Activated T-helper 1 cell treated with anti-CD3 and anti-CD28 coated beads, Interleukin-2, amount 50 U/mL, for 16 hours (primary cell): ENCODE measurements around the gene SLC32A1.

Experiments
- DNase-seq, 2 donors: peaks; one replicate each; pipeline ENCODE4 v3.0.0-alpha.2; 2020; ENCODE audit warnings: low read depth in 1 of 2, low spot score in 1 of 2

SLC32A1 gene

DNA sequence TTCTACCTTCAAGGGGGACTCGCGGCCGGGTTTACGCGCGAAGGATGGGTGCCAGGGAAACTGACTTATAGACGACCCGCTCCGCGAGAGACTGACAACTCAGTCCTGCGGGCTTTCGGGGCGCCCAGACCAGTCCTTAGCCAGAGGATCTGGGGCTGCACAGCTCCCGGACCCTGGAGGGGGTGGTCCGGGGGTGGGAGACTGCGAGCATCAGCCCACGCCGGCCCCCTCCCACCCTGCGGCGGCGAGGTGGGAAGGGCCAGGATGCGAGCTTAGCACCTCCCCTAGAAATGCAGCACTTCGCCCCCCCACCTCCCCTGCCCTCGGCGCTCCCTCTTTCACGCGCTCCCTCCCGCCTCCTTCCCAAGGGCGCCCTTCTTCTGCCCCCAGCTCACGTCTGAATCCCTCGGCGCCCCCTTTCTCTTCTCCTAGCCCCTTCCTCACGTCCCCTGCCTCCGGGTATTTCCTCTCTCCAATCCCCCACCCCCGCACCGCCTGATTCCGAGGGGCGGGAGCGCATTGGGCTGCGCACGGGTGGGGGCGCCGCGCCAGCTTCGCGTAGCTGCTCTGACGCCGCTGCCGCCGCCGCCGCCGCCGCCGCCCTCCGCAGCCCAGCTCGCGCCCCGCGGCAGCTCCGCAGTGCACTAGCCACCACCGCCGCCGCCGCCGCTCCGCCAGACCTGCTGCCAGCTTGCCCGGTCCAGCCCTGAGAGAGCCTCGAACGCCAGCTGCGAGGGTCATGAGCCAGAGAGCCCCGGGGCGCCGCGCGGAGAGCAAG lies at the start of gene SLC32A1:
Gene SLC32A1, plus strand, starts transcription at position 639 of the 778 bp plus-strand sequence. CDS start 239 bp downstream, outside the sequence.
- DNase-seq, result no peak

DNA sequence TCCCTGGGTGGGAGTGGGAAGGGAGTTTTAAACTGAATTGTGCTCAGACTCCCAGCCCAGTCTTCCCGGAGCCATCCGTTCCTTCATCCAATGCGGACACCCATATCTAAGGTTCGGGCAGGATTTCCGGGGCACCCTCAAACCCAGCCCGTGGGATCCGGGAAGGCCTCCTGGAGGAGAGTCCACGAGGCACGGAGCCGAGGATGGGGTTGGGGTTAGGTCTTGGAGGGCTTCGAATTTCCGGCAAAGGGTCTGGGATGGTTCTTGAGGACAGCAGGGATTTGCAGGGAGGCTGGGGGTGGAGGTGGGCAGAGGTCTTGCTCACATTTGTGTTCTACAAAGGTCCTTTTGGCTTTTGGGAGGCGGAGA lies 49.5 kb upstream of the SLC32A1 start:
- no peak for DNase-seq

- DNase-seq, result no peak
Observed at GRCh38 chr20:38676576-38676975, 47.7 kb upstream of the SLC32A1 start.

- DNase-seq, result no peak
Observed at GRCh38 chr20:38680500-38681306, 43.6 kb upstream of the SLC32A1 start.

- no peak for DNase-seq
Observed at GRCh38 chr20:38685271-38685670, 39.0 kb upstream of the SLC32A1 start.

DNA sequence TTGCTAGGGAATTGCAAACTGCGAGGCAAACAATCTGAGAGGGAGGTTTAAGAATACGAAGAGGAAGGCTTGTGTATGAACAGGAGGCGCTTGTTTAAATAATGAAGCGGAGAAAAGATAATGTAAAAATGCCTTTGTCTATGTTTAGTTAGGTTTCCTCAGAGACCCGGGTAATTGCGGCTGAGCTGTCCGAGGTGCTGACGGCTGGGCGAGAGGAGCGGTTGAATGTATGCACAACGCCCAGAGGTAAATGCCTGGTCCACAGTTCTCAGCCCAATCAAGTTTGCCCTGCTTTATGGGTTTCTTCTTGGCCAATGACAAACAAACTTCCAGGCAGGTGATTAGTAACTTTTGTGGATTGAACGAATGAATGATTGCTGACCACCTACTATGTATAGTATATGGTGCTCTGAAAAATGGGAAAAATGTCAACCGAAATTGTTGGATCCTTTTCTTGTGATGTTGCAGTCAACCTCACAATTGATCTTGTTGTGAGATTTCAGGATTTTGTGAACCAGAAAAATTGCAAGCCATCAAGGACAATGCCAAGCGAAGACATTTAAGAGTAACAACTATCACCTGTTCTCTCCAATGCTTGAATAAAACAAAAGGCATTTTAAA lies 38.3 kb upstream of the SLC32A1 start:
- no peak for DNase-seq

DNA sequence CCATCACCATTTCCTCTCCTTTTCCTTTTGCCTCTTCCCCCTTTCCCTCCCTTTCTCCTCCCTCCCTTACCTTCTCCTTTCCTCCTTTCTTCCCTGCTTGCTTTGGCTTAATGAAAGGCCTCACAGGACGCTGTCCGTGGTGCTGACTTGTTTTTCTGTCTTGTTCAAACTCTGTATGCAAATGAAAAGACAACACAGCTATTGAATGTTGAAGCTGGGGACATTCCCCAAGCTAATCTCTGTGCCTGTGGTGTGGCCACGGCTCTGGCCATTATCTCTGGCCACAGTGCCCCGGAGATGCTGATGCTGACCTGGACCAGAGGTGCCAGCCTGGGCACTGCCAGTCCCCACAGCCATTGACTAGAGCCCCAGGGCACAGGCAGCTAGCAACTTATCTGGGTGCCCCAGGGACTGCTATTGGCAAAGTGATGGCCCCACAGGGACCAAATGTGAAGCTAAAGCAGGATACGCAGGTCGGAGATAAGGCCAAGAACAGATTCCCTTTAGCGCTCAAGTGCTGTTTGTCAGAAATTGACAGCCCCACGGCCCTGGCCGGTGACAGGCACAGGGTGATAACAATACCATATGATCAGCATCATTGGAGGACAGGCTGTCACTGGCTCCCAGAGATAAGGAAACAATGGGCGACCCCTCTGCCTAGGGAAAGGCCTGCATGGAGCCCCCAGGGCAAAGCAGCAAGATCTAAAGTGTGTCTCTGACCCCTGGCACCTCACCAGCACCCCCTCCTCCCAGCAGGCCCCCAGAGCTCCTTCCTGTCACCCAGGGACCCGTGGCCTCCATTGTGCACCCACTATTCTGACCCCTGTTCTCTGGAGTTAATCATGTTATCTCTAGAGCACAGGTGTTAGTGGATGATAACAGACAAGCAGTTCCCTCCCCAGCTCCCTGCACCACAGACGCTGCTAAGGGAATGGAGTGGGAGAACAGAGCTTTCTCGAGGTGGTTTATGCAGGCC lies 31.6 kb upstream of the SLC32A1 start:
- DNase-seq, result no peak

- DNase-seq, result no peak
Observed at GRCh38 chr20:38697306-38697705, 27.0 kb upstream of the SLC32A1 start.

DNA sequence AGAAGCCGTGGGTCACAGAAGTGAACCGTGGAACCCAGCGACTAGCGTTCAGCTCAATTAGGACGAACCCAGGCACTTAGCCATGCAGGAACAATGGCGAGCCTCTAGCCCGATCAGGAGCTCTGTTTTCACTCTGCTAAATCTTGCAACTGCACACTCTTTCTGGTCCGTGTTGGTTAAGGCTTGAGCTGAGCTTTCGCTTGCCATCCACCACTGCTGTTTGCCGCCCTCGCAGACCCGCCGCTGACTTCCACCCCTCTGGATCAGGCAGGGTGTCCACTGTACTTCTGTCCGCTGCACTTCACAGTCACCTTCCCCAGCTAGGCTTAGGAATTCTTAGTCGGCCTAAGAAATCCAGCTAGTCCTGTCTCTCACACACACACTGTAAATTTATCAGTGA lies 25.7 kb upstream of the SLC32A1 start:
- DNase-seq, result no peak

- no peak for DNase-seq
Observed at GRCh38 chr20:38700141-38700540, 24.1 kb upstream of the SLC32A1 start.

DNA sequence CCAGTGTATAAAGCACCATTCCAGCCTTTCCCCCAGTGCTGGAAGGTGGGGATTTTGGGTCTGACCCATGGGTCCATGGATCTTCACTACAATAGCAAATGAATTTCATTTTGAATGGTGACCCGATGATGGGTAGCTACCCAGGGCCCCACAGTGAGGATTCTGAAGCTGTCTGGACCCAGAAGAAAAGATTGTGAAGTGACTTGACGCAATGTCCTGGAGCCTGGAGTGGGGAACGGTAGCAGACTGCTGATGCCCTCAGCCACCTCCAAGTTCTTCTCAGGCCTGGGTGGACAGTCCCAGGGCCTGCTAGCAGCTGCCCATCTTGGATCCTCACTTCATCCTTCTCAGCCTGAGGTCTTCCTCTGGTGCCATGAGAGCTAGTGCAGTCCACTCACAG lies 23.4 kb upstream of the SLC32A1 start:
- DNase-seq, result no peak

DNA sequence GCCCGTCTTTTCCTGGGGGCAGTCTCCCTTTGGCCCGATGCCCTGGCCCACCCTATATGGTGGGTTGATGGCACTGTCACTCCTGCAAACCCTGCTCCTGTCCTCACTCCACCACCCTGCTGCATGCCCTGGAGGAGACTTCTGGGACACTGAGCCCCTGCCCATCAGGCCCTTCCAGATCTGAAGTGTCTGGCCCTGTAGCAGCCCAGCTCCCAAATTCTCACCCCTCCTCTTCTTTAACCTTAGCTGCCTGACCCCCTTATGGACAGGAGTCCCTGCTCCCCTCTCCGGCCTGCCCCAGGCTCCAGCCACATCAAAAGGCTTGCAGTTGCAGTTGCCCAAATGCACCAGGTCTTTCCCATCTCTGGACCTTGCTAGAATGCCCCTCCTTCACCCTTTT lies 20.8 kb upstream of the SLC32A1 start:
- no peak for DNase-seq

GRCh38 chr20:38704136-38704535 lies 20.1 kb upstream of the SLC32A1 start:
- no peak for DNase-seq

DNA sequence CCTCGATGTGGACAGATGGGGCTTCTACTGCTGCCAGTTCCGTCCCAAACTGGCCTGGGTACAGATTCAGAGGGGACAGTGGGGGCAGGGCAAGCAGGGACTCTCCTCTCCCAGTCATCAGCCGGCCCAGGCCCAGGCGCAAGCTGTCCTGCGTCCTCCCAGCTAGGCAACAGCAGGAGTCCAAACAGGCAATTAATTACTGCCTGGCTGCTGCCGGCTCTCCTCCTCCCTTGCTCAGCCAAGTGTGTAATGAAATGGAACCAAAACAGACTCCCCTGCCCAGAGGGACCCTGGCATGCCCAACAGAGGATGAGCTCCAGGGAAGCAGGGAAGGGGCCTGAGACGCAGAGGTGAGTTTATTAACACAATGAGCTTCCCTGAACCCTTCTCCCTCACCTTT lies 17.8 kb upstream of the SLC32A1 start:
- DNase-seq, result no peak

- DNase-seq, result no peak
Observed at GRCh38 chr20:38714308-38714707, 10.0 kb upstream of the SLC32A1 start.

DNA sequence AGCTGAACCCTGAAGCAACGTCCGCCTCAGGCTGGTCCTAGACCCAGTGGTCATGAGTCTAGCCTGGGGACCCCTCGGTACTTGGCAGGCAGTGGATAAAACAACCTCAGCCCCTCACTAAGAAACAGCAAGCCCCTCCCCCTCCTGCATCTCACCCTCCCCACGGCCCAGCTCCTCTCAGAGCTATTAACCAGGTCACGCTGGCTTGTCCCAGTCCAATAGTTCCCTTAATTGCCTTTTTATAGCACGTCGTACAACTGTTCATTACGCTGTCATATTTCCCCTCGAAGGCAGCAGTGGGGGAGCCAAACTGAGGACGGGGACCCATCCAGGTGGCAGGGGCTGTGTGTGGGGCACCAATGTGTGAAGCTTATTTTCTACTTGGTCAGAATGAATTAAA lies 8.6 kb upstream of the SLC32A1 start:
- DNase-seq, result no peak

DNA sequence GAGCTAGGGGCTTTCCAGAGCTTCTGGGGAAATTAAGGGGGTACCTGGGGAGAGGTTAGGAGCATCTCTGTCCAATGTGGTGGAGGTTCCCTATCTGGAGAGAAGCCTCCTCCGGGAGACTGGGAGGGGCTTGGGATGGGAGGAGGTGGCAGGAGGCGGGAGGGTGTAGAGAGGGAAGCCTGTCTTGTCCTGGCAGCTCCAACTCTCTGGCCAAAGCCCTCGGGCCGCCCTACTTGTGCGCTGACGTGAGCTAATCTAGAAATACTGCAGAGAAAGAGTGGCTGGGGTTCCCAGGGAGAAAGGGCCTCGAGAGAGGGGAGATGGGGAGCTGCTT lies 1.6 kb upstream of the SLC32A1 start:
- no peak for DNase-seq

DNA sequence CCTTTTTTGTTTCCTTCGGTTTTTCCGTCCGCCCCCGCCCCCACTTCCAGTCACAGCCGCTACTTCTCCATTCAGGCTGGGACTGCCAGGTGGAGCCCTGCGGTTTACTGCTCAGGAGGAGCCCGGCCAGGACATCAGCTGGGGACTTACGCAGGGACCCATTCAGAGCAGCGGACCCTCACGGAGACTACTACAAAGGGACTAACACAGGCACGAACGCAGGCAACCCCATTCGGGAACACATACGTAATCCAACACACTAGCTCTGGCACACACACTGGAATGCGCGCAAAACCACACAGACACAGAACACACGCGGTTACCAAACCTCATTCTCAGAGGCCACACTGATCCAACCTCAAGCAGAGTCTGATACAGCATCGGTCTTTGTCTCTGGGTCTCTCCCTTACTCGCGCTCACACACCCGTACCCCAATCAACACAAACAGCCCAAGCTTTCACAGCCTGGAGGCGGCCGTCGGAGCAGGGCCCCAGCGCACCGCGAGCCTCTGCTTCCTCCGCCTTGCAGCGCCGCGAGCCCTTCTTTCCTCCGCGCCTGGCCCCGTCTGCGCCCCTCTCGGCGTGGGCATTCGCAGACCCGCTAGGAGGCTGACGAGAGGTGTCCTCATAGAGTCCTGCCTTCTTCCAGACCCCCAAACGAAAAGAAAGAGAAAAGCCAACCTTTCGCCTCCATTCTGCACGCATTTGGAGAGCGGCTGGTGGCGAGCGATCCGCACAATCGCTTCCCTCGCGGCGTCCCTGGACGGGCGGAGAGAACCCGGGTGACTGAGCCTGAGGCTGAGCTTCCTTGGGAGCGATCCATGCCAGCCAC lies 1.1 kb upstream of the SLC32A1 start:
- no peak for DNase-seq

GRCh38 chr20:38724626-38725147 lies 401 bp downstream of the SLC32A1 start:
- DNase-seq, result no peak
